WTC11 (cell line): ENCODE results near the gene STX5. TPM values are rescaled to one million over a fixed set of nuclear protein-coding genes. Genes with fewer than 3 reads are reported as not detected.
A peak's percentile ranks its signal among the peaks of the same experiment; 100 is the strongest.
"Not testable (repeated sequence)": the region's sequence is repeated elsewhere in the genome, so short reads cannot be mapped to it uniquely, and the experiment has no call there.

ENCODE experiments used
- ATAC-seq: fragments of 200-7000 bp; cut with Tn5 transposase; 2 replicates; pipeline ENCODE4 v1.10.0; 2021; ENCODE audit warnings: mild to moderate bottlenecking, moderate library complexity
- CTCF ChIA-PET: fragments of 300-600 bp; sonication (Branson Sonifier 250); formaldehyde crosslinking; loops from one replicate; lab custom pipeline; 2021; ENCODE audit warnings: antibody characterized with exemption; lab: Charles Lee
- POLR2A ChIA-PET: fragments of 350-600 bp; sonication (Branson Sonifier 250); formaldehyde crosslinking; loops from one replicate; lab custom pipeline; 2021; ENCODE audit warnings: antibody characterized with exemption; lab: Charles Lee
- DNase-seq: peaks from one replicate; pipeline ENCODE4 v3.0.0; 2021; ENCODE audit warnings: low spot score
- H3K27ac Mint-ChIP-seq: 2 replicates; pipeline ENCODE4 v1.8.0; 2021; ENCODE audit warnings: mixed read lengths
- H3K27me3 Mint-ChIP-seq: 2 replicates; pipeline ENCODE4 v1.8.0; 2021; ENCODE audit warnings: low read depth, mild to moderate bottlenecking, moderate library complexity, mixed read lengths
- H3K36me3 Mint-ChIP-seq: 2 replicates; pipeline ENCODE4 v1.8.0; 2021; ENCODE audit warnings: mixed read lengths
- H3K4me1 Mint-ChIP-seq: 2 replicates; pipeline ENCODE4 v1.8.0; 2022; ENCODE audit warnings: mixed read lengths
- H3K4me3 Mint-ChIP-seq: 2 replicates; pipeline ENCODE4 v1.8.0; 2021; ENCODE audit warnings: mild to moderate bottlenecking, moderate library complexity, mixed read lengths
- H3K9me3 Mint-ChIP-seq: 2 replicates; pipeline ENCODE4 v1.8.0; 2021; ENCODE audit warnings: mixed read lengths
- CBFB ChIP-seq: sonication (generic); formaldehyde crosslinking; IDR thresholded peaks from 2 replicates; pipeline ENCODE4 v1.8.1; 2022; ENCODE audit warnings: mild to moderate bottlenecking, low read depth, missing genetic modification reagents
- ETV6 ChIP-seq: sonication (generic); formaldehyde crosslinking; IDR thresholded peaks from 2 replicates; pipeline ENCODE4 v1.8.1; 2022; ENCODE audit warnings: mild to moderate bottlenecking, missing genetic modification reagents
- GRHL2 ChIP-seq: fragments of 250-450 bp; sonication (Bioruptor Pico); IDR thresholded peaks from 2 replicates; pipeline ENCODE4 v1.8.0; 2022; ENCODE audit warnings: mild to moderate bottlenecking, moderate library complexity; ENCODE audit not compliant: insufficient replicate concordance, severe bottlenecking
- GTF2I ChIP-seq: fragments of 250-450 bp; sonication (Bioruptor Pico); conservative IDR thresholded peaks from 2 replicates; pipeline ENCODE4 v1.4.0; 2021; ENCODE audit warnings: mild to moderate bottlenecking
- NFATC4 ChIP-seq: fragments of 250-450 bp; sonication (Bioruptor Pico); IDR thresholded peaks from 2 replicates; pipeline ENCODE4 v1.9.0; 2021; ENCODE audit warnings: mild to moderate bottlenecking
- NFE2L1 ChIP-seq: sonication (generic); formaldehyde crosslinking; IDR thresholded peaks from 2 replicates; pipeline ENCODE4 v1.8.1; 2023; ENCODE audit warnings: missing genetic modification reagents
- SP1 ChIP-seq: sonication (generic); formaldehyde crosslinking; conservative IDR thresholded peaks from 2 replicates; pipeline ENCODE4 v1.8.1; 2022; ENCODE audit warnings: missing genetic modification reagents
- TEAD1 ChIP-seq: sonication (generic); formaldehyde crosslinking; IDR thresholded peaks from 2 replicates; pipeline ENCODE4 v1.8.0; 2022; ENCODE audit warnings: mild to moderate bottlenecking, missing genetic modification reagents
- TEAD4 ChIP-seq: sonication (generic); formaldehyde crosslinking; IDR thresholded peaks from 2 replicates; pipeline ENCODE4 v1.8.0; 2022; ENCODE audit warnings: mild to moderate bottlenecking, missing genetic modification reagents
- ZNF138 ChIP-seq: sonication (generic); formaldehyde crosslinking; conservative IDR thresholded peaks from 2 replicates; pipeline ENCODE4 v1.8.1; 2022; ENCODE audit warnings: mild to moderate bottlenecking, moderate library complexity, missing genetic modification reagents
- ZNF232 ChIP-seq: sonication (generic); formaldehyde crosslinking; IDR thresholded peaks from 2 replicates; pipeline ENCODE4 v1.8.0; 2022; ENCODE audit warnings: mild to moderate bottlenecking, missing genetic modification reagents
- ZNF671 ChIP-seq: fragments of 250-450 bp; sonication (Bioruptor Pico); IDR thresholded peaks from 2 replicates; pipeline ENCODE4 v1.8.0; 2021; ENCODE audit warnings: mild to moderate bottlenecking
- total RNA-seq: library from RNA; stranded (reverse); gene quantifications from 3 replicates; pipeline ENCODE4 v1.2.3, GENCODE V29; 2021
- TF ChIP-seq, protein P1 (sequence below): sonication (generic); formaldehyde crosslinking; IDR thresholded peaks from 2 replicates; pipeline ENCODE4 v1.8.1; 2023; ENCODE audit warnings: mild to moderate bottlenecking, moderate library complexity, missing genetic modification reagents
- TF ChIP-seq, protein P2 (sequence below): sonication (generic); formaldehyde crosslinking; IDR thresholded peaks from 2 replicates; pipeline ENCODE4 v1.8.0; 2023; ENCODE audit warnings: missing genetic modification reagents
- TF ChIP-seq, protein P3 (sequence below): sonication (generic); formaldehyde crosslinking; IDR thresholded peaks from 2 replicates; pipeline ENCODE4 v1.8.0; 2023; ENCODE audit warnings: mild to moderate bottlenecking, missing genetic modification reagents
- TF ChIP-seq, protein P4 (sequence below): sonication (generic); formaldehyde crosslinking; conservative IDR thresholded peaks from 2 replicates; pipeline ENCODE4 v1.8.1; 2023; ENCODE audit warnings: mild to moderate bottlenecking, low read depth, missing genetic modification reagents, moderate library complexity
- TF ChIP-seq, protein P5 (sequence below): sonication (generic); formaldehyde crosslinking; IDR thresholded peaks from 2 replicates; pipeline ENCODE4 v1.8.0; 2022; ENCODE audit warnings: mild to moderate bottlenecking, missing genetic modification reagents
- TF ChIP-seq, protein P6 (sequence below): sonication (generic); formaldehyde crosslinking; IDR thresholded peaks from 2 replicates; pipeline ENCODE4 v1.8.1; 2023; ENCODE audit warnings: mild to moderate bottlenecking, missing genetic modification reagents, moderate library complexity

Gene STX5
- total RNA-seq, 1 experiment from 2014 or later: 30.2 TPM

DNA sequence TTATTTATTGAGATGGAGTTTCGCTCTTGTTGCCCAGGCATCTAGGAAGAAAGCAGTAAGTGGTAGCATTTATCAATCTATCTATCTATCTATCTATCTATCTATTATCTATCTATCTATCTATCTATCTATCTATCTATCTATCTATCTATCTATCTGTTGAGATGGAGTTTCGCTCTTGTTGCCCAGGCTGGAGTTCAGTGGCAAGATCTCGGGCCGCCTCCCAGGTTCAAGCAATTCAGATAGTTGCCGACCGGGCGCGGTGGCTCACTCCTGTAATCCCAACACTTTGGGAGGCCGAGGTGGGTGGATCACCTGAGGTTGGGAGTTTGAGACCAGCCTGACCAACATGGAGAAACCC is 71.0 kb downstream of the STX5 start:
- not testable (repeated sequence) for ATAC-seq, H3K9me3 Mint-ChIP-seq, H3K27me3 Mint-ChIP-seq
- peaks cover 32% of the 10 kb centered on the region for H3K4me1 Mint-ChIP-seq
- peak; percentile 32 for DNase-seq
- POLR2A ChIA-PET: interaction anchor here (0.6 to 1.4 kb wide), 5 partner anchors 55 to 1483 kb away, joined by 3 to 6 read pairs (median 5); partner anchors contain the start of genes C11orf98 and CSKMT
- CTCF ChIA-PET: interaction anchor here (0.6 to 5.4 kb wide), 6 partner anchors 10 to 169 kb away, joined by 3 to 66 read pairs (median 4); partner anchors contain the start of genes HNRNPUL2, TAF6L, TMEM179B and TTC9C
- H3K27ac Mint-ChIP-seq: peak overlapping the region; percentile 95
- H3K4me3 Mint-ChIP-seq: peak overlapping the region; percentile 89
- H3K36me3 Mint-ChIP-seq: peaks cover 21% of the 10 kb centered on the region

DNA sequence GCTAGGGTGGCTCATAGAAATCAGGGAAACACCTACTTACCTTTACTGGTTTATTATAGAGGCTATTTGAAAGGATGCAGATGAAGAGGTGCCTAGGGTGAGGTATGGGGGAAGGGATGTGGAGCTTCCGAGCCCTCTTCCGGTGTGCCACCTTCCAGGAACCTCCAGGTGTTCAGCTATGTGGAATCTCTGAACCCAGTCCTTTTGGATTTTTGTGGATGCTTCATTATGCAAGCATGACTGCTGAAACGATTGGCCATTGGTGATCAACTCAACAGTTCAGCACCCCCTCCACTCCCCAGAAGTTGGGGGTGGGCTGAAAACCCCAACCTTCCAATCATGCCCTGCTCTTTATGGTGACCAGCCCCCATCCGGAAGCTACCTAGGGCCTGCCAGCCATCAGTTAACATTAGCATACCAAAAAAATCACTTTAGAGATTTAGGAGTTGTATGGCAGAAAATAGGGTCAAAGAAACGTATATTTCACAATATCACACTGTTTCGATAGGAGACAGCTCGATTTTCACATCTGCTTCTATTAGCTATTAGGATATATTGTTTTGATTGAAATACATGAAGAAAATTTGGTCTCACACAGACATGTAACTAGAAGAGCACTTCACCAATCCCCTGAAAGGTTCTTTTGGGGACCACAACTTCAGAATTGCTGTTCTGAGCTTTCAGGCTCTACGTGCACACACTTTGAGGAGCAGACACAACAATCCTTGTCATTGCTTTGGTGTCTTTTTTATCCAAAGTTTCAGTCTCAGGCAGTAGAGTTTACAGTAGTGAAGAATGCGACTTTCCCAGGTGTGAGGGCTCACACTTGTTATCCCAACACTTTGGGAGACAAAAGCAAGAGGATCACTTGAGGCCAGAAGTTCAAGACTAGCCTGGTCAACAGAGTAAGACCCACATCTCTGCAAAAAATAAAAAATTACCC is 73.7 kb downstream of the STX5 start:
- Mint-ChIP-seq H3K27ac (peak overlapping the region; percentile 98), H3K36me3 (peaks cover 13% of the 10 kb centered on the region), H3K4me1 (peaks cover 44% of the 10 kb centered on the region), H3K9me3 (no peaks in the 10 kb centered on the region), H3K27me3 (no peaks in the 10 kb centered on the region; the same call in 1 of the 2 replicates), H3K4me3 (peak overlapping the region; percentile 91)
- POLR2A ChIA-PET: interaction anchor here (0.5 to 3.4 kb wide), 13 partner anchors 10 to 98 kb away, joined by 3 to 14 read pairs (median 5); partner anchors contain the start of genes C11orf98, CSKMT, HNRNPUL2 and TAF6L
- ATAC-seq: peak; percentile 50
- peak; percentile 78 for DNase-seq
- CTCF ChIA-PET: interaction anchor here (0.6 to 5.4 kb wide), 9 partner anchors 12 to 1161 kb away, joined by 3 to 66 read pairs (median 4); partner anchors contain the start of genes C11orf98, CSKMT, HNRNPUL2 and STX5
- TF ChIP-seq CBFB (CRISPR knock-in tag) (no peak), GRHL2 (CRISPR knock-in tag) (no peak), ZNF138 (CRISPR knock-in tag) (no peak), SP1 (peak; percentile 69), ZNF671 (no peak), TEAD1 (CRISPR knock-in tag) (peak; percentile 35; the same call in 1 of the 2 replicates), TEAD4 (CRISPR knock-in tag) (no peak), NFATC4 (CRISPR knock-in tag) (no peak), NFE2L1 (CRISPR knock-in tag) (0 out of 2 replicates have a peak, but pooled peaks have one; percentile 31), ZNF232 (CRISPR knock-in tag) (no peak), GTF2I (CRISPR knock-in tag) (no peak), ETV6 (peak; percentile 90)
- TF ChIP-seq, protein P1, sequence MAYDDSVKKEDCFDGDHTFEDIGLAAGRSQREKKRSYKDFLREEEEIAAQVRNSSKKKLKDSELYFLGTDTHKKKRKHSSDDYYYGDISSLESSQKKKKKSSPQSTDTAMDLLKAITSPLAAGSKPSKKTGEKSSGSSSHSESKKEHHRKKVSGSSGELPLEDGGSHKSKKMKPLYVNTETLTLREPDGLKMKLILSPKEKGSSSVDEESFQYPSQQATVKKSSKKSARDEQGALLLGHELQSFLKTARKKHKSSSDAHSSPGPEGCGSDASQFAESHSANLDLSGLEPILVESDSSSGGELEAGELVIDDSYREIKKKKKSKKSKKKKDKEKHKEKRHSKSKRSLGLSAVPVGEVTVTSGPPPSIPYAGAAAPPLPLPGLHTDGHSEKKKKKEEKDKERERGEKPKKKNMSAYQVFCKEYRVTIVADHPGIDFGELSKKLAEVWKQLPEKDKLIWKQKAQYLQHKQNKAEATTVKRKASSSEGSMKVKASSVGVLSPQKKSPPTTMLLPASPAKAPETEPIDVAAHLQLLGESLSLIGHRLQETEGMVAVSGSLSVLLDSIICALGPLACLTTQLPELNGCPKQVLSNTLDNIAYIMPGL (CRISPR knock-in tag): no peak
- TF ChIP-seq, protein P2, sequence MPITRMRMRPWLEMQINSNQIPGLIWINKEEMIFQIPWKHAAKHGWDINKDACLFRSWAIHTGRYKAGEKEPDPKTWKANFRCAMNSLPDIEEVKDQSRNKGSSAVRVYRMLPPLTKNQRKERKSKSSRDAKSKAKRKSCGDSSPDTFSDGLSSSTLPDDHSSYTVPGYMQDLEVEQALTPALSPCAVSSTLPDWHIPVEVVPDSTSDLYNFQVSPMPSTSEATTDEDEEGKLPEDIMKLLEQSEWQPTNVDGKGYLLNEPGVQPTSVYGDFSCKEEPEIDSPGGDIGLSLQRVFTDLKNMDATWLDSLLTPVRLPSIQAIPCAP (CRISPR knock-in tag): no peak
- TF ChIP-seq, protein P3, sequence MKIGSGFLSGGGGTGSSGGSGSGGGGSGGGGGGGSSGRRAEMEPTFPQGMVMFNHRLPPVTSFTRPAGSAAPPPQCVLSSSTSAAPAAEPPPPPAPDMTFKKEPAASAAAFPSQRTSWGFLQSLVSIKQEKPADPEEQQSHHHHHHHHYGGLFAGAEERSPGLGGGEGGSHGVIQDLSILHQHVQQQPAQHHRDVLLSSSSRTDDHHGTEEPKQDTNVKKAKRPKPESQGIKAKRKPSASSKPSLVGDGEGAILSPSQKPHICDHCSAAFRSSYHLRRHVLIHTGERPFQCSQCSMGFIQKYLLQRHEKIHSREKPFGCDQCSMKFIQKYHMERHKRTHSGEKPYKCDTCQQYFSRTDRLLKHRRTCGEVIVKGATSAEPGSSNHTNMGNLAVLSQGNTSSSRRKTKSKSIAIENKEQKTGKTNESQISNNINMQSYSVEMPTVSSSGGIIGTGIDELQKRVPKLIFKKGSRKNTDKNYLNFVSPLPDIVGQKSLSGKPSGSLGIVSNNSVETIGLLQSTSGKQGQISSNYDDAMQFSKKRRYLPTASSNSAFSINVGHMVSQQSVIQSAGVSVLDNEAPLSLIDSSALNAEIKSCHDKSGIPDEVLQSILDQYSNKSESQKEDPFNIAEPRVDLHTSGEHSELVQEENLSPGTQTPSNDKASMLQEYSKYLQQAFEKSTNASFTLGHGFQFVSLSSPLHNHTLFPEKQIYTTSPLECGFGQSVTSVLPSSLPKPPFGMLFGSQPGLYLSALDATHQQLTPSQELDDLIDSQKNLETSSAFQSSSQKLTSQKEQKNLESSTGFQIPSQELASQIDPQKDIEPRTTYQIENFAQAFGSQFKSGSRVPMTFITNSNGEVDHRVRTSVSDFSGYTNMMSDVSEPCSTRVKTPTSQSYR (CRISPR knock-in tag): peak; percentile 79
- TF ChIP-seq, protein P4, sequence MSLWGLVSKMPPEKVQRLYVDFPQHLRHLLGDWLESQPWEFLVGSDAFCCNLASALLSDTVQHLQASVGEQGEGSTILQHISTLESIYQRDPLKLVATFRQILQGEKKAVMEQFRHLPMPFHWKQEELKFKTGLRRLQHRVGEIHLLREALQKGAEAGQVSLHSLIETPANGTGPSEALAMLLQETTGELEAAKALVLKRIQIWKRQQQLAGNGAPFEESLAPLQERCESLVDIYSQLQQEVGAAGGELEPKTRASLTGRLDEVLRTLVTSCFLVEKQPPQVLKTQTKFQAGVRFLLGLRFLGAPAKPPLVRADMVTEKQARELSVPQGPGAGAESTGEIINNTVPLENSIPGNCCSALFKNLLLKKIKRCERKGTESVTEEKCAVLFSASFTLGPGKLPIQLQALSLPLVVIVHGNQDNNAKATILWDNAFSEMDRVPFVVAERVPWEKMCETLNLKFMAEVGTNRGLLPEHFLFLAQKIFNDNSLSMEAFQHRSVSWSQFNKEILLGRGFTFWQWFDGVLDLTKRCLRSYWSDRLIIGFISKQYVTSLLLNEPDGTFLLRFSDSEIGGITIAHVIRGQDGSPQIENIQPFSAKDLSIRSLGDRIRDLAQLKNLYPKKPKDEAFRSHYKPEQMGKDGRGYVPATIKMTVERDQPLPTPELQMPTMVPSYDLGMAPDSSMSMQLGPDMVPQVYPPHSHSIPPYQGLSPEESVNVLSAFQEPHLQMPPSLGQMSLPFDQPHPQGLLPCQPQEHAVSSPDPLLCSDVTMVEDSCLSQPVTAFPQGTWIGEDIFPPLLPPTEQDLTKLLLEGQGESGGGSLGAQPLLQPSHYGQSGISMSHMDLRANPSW (CRISPR knock-in tag): no peak
- TF ChIP-seq, protein P5, sequence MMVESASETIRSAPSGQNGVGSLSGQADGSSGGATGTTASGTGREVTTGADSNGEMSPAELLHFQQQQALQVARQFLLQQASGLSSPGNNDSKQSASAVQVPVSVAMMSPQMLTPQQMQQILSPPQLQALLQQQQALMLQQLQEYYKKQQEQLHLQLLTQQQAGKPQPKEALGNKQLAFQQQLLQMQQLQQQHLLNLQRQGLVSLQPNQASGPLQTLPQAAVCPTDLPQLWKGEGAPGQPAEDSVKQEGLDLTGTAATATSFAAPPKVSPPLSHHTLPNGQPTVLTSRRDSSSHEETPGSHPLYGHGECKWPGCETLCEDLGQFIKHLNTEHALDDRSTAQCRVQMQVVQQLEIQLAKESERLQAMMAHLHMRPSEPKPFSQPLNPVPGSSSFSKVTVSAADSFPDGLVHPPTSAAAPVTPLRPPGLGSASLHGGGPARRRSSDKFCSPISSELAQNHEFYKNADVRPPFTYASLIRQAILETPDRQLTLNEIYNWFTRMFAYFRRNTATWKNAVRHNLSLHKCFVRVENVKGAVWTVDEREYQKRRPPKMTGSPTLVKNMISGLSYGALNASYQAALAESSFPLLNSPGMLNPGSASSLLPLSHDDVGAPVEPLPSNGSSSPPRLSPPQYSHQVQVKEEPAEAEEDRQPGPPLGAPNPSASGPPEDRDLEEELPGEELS (CRISPR knock-in tag): no peak
- TF ChIP-seq, protein P6, sequence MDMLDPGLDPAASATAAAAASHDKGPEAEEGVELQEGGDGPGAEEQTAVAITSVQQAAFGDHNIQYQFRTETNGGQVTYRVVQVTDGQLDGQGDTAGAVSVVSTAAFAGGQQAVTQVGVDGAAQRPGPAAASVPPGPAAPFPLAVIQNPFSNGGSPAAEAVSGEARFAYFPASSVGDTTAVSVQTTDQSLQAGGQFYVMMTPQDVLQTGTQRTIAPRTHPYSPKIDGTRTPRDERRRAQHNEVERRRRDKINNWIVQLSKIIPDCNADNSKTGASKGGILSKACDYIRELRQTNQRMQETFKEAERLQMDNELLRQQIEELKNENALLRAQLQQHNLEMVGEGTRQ (CRISPR knock-in tag): 0 out of 2 replicates have a peak, but pooled peaks have one; percentile 8
